Panc1 (cell line): Measurements from ENCODE around the gene ZBTB18. TPM values are rescaled to one million over a fixed set of nuclear protein-coding genes. Genes with fewer than 3 reads are reported as not detected.

Experiments
- ATAC-seq: fragments of 200-7000 bp; cut with Tn5 transposase; 2 replicates; pipeline ENCODE4 v1.9.1; 2020; ENCODE audit warnings: mild to moderate bottlenecking, moderate library complexity
- BruUV-seq: library from RNA; stranded (reverse); fragments of 400-500 nt; replicated peaks from 2 replicates; lab custom pipeline; 2021; lab: Mats Ljungman, UMichigan
- CTCF ChIA-PET: fragments of 300-600 bp; sonication (Branson Sonifier 250); formaldehyde crosslinking; loops from one replicate; lab custom pipeline; 2022; ENCODE audit warnings: antibody characterized with exemption; lab: Charles Lee
- POLR2A ChIA-PET: fragments of 300-600 bp; sonication (Branson Sonifier 250); formaldehyde crosslinking; loops from one replicate; lab custom pipeline; 2022; ENCODE audit warnings: antibody characterized with exemption; lab: Charles Lee
- DNase-seq: peaks from one replicate; pipeline ENCODE4 v3.0.0-alpha.2; 2010; ENCODE audit warnings: low read depth, low spot score
- H3K27ac ChIP-seq: 2 replicates; pipeline ENCODE4 v1.5.1; 2011; ENCODE audit warnings: mild to moderate bottlenecking, low read length, inconsistent platforms
- H3K27me3 ChIP-seq: fragments of 200-500 bp; sonication (Bioruptor generic); 2 replicates; pipeline ENCODE4 v1.6.0; 2014; ENCODE audit warnings: low read length, inconsistent platforms; ENCODE audit not compliant: control insufficient read depth, insufficient read depth
- H3K36me3 ChIP-seq: fragments of 200-500 bp; sonication (Bioruptor generic); 2 replicates; pipeline ENCODE4 v1.5.1; 2014; ENCODE audit warnings: inconsistent platforms, mild to moderate bottlenecking, low read length, moderate library complexity; ENCODE audit not compliant: control insufficient read depth, insufficient read depth
- H3K4me1 ChIP-seq: 2 replicates; pipeline ENCODE4 v1.5.1; 2011; ENCODE audit warnings: inconsistent platforms, mild to moderate bottlenecking, low read length, moderate library complexity; ENCODE audit not compliant: control insufficient read depth, insufficient read depth
- H3K4me3 ChIP-seq, 2 experiments: 2 replicates each; pipeline ENCODE4 v1.5.1; 2011 to 2012; ENCODE audit warnings: low read depth in 2 of 2, low read length in 2 of 2, mild to moderate bottlenecking in 2 of 2, inconsistent platforms in 1 of 2, moderate library complexity in 1 of 2
- H3K9me3 ChIP-seq: fragments of 200-500 bp; sonication (Bioruptor generic); 2 replicates; pipeline ENCODE4 v1.5.1; 2014; ENCODE audit warnings: low read depth, mild to moderate bottlenecking, inconsistent platforms, low read length, moderate library complexity; ENCODE audit not compliant: control insufficient read depth, insufficient read depth
- CTCF ChIP-seq: fragments of 450-650 bp; IDR thresholded peaks from 2 replicates; pipeline ENCODE4 v1.5.1; 2017; ENCODE audit warnings: mild to moderate bottlenecking
- POLR2AphosphoS5 ChIP-seq: IDR thresholded peaks from 2 replicates; pipeline ENCODE4 v1.6.1; 2012; ENCODE audit warnings: mild to moderate bottlenecking, low read depth, low read length, moderate library complexity
- REST ChIP-seq, 2 experiments: IDR thresholded peaks; 2 replicates each; pipeline ENCODE4 v1.6.1; 2011 to 2012; ENCODE audit warnings: low read depth in 2 of 2, control low read depth in 1 of 2, low read length in 1 of 2, mild to moderate bottlenecking in 1 of 2, moderate library complexity in 1 of 2; ENCODE audit not compliant: insufficient read depth in 1 of 2
- SIN3A ChIP-seq: IDR thresholded peaks from 2 replicates; pipeline ENCODE4 v1.6.1; 2012; ENCODE audit warnings: low read depth, mild to moderate bottlenecking, low read length, moderate library complexity, borderline replicate concordance; ENCODE audit not compliant: insufficient read depth
- TCF7L2 ChIP-seq: IDR thresholded peaks from 2 replicates; pipeline ENCODE4 v1.6.1; 2011; ENCODE audit warnings: mild to moderate bottlenecking, low read depth, low read length, inconsistent platforms
- in situ Hi-C: cut with HindIII; loops from 2 replicates; pipeline ENCODE4 v1.10.0; 2016; ENCODE audit warnings: low sequenced_read_pairs, low pct_unique_long_range_greater_than_20kb
- intact Hi-C: fragments of 100-400 bp; cut with micrococcal nuclease; formaldehyde crosslinking; loops from one replicate; pipeline ENCODE4 v1.10.0; 2022; ENCODE audit not compliant: unreplicated experiment
- total RNA-seq: library from RNA; stranded (reverse); gene quantifications from one replicate; pipeline ENCODE4 v1.2.1, GENCODE V29; 2021; ENCODE audit not compliant: unreplicated experiment

ZBTB18 gene
- total RNA-seq, 1 experiment from 2014 or later: 9.9 TPM

GRCh38 chr1:244085891-244086290, 34.8 kb downstream of the ZBTB18 start:
- CTCF ChIA-PET: no interaction called here
- no peak overlapping the region for H3K4me3 ChIP-seq
- no peaks in the 10 kb centered on the region for H3K36me3 ChIP-seq
- POLR2A ChIA-PET: no interaction called here
- intact Hi-C loops: no loop called here
- ATAC-seq (no peak), DNase-seq (no peak)
- no peak overlapping the region for H3K27ac ChIP-seq
- H3K4me1 ChIP-seq: no peaks in the 10 kb centered on the region
- TF ChIP-seq REST (IDR thresholded peaks at IDR 0.05; ENCODE audit: insufficient read depth in 1 of 2, low read depth in 2 of 2, low read length in 1 of 2) (no peak), TCF7L2 (no peak), POLR2AphosphoS5 (no peak), SIN3A (no peak), CTCF (no peak)
- H3K9me3 ChIP-seq: no peaks in the 10 kb centered on the region
- BruUV-seq: no TSS peak
- in situ Hi-C loops: no loop called here
- peaks cover 3% of the 10 kb centered on the region for H3K27me3 ChIP-seq

- BruUV-seq: no TSS peak
- TF ChIP-seq CTCF: no peak
- no peak for TF ChIP-seq REST (IDR thresholded peaks at IDR 0.05; ENCODE audit: insufficient read depth in 1 of 2, low read depth in 2 of 2, low read length in 1 of 2)
- TF ChIP-seq TCF7L2: no peak
- TF ChIP-seq SIN3A: no peak
- no peak for TF ChIP-seq POLR2AphosphoS5
- no peaks in the 10 kb centered on the region for H3K36me3 ChIP-seq
- in situ Hi-C loops (no loop called here), intact Hi-C loops (no loop called here)
- no peaks in the 10 kb centered on the region for H3K4me1 ChIP-seq
- H3K27me3 ChIP-seq: peaks cover 3% of the 10 kb centered on the region
- ChIA-PET POLR2A (no interaction called here), CTCF (no interaction called here)
- H3K9me3 ChIP-seq: no peaks in the 10 kb centered on the region
- H3K27ac ChIP-seq: no peak overlapping the region
- no peak for DNase-seq
- H3K4me3 ChIP-seq: no peak overlapping the region
- no peak for ATAC-seq
These were observed 36.0 kb downstream of the ZBTB18 start for GRCh38 chr1:244087021-244087560.
